ENCODE measurements around the gene FLCN. TPM values are rescaled to one million over a fixed set of nuclear protein-coding genes. Genes with fewer than 3 reads are reported as not detected.

The FLCN gene
- total and polyA plus RNA-seq, 2 experiments from 2014 or later: 12.1 to 36.6 TPM

GRCh38 chr17:17205368-17206123 lies 31.4 kb downstream of the FLCN start:
- no peaks in the 10 kb centered on the region; the same call in 2 of the 3 replicates for H3K4me1 Mint-ChIP-seq
- peak overlapping the region; percentile 68 for H3K4me3 Mint-ChIP-seq
- no peaks in the 10 kb centered on the region for H4K20me1 ChIP-seq (replicated peaks; ENCODE audit: insufficient read depth)
- peak overlapping the region; percentile 38; the same call in 1 of the 2 replicates for H2AFZ ChIP-seq
- H3K9me2 ChIP-seq (ENCODE audit: insufficient read depth): no peaks in the 10 kb centered on the region
- no peaks in the 10 kb centered on the region for H3K36me3 Mint-ChIP-seq (ENCODE audit: low read depth)
- H3K36me3 ChIP-seq (ENCODE audit: insufficient read depth): no peaks in the 10 kb centered on the region
- ATAC-seq (peak; percentile 75), DNase-seq (ENCODE audit: low spot score) (peak; percentile 40)
- TF ChIP-seq CTCF (conservative IDR thresholded peaks at IDR 0.05; ENCODE audit: low read depth in 2 of 2) (no peak), POLR2AphosphoS5 (IDR thresholded peaks at IDR 0.05; ENCODE audit: low read depth) (no peak), STAT1 (IDR thresholded peaks at IDR 0.05; ENCODE audit: unreplicated experiment) (no peak), NANOG (IDR thresholded peaks at IDR 0.05; ENCODE audit: borderline replicate concordance) (no peak), ETS1 (IDR thresholded peaks at IDR 0.05) (no peak), EZH2 (IDR thresholded peaks at IDR 0.05; ENCODE audit: low read depth, unreplicated experiment) (no peak), ZNF114 (CRISPR knock-in tag; IDR thresholded peaks at IDR 0.05) (no peak), JUNB (IDR thresholded peaks at IDR 0.05; ENCODE audit: unreplicated experiment) (no peak), ZNF331 (CRISPR knock-in tag; IDR thresholded peaks at IDR 0.05; ENCODE audit: low read depth) (no peak)
- TF ChIP-seq, protein P1, sequence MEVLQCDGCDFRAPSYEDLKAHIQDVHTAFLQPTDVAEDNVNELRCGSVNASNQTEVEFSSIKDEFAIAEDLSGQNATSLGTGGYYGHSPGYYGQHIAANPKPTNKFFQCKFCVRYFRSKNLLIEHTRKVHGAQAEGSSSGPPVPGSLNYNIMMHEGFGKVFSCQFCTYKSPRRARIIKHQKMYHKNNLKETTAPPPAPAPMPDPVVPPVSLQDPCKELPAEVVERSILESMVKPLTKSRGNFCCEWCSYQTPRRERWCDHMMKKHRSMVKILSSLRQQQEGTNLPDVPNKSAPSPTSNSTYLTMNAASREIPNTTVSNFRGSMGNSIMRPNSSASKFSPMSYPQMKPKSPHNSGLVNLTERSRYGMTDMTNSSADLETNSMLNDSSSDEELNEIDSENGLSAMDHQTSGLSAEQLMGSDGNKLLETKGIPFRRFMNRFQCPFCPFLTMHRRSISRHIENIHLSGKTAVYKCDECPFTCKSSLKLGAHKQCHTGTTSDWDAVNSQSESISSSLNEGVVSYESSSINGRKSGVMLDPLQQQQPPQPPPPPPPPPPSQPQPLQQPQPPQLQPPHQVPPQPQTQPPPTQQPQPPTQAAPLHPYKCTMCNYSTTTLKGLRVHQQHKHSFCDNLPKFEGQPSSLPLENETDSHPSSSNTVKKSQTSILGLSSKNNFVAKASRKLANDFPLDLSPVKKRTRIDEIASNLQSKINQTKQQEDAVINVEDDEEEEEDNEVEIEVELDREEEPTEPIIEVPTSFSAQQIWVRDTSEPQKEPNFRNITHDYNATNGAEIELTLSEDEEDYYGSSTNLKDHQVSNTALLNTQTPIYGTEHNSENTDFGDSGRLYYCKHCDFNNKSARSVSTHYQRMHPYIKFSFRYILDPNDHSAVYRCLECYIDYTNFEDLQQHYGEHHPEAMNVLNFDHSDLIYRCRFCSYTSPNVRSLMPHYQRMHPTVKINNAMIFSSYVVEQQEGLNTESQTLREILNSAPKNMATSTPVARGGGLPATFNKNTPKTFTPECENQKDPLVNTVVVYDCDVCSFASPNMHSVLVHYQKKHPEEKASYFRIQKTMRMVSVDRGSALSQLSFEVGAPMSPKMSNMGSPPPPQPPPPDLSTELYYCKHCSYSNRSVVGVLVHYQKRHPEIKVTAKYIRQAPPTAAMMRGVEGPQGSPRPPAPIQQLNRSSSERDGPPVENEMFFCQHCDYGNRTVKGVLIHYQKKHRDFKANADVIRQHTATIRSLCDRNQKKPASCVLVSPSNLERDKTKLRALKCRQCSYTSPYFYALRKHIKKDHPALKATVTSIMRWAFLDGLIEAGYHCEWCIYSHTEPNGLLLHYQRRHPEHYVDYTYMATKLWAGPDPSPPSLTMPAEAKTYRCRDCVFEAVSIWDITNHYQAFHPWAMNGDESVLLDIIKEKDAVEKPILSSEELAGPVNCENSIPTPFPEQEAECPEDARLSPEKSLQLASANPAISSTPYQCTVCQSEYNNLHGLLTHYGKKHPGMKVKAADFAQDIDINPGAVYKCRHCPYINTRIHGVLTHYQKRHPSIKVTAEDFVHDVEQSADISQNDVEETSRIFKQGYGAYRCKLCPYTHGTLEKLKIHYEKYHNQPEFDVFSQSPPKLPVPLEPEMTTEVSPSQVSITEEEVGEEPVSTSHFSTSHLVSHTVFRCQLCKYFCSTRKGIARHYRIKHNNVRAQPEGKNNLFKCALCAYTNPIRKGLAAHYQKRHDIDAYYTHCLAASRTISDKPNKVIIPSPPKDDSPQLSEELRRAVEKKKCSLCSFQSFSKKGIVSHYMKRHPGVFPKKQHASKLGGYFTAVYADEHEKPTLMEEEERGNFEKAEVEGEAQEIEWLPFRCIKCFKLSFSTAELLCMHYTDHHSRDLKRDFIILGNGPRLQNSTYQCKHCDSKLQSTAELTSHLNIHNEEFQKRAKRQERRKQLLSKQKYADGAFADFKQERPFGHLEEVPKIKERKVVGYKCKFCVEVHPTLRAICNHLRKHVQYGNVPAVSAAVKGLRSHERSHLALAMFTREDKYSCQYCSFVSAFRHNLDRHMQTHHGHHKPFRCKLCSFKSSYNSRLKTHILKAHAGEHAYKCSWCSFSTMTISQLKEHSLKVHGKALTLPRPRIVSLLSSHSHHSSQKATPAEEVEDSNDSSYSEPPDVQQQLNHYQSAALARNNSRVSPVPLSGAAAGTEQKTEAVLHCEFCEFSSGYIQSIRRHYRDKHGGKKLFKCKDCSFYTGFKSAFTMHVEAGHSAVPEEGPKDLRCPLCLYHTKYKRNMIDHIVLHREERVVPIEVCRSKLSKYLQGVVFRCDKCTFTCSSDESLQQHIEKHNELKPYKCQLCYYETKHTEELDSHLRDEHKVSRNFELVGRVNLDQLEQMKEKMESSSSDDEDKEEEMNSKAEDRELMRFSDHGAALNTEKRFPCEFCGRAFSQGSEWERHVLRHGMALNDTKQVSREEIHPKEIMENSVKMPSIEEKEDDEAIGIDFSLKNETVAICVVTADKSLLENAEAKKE (CRISPR knock-in tag; IDR thresholded peaks at IDR 0.05): no peak
- TF ChIP-seq, protein P2, sequence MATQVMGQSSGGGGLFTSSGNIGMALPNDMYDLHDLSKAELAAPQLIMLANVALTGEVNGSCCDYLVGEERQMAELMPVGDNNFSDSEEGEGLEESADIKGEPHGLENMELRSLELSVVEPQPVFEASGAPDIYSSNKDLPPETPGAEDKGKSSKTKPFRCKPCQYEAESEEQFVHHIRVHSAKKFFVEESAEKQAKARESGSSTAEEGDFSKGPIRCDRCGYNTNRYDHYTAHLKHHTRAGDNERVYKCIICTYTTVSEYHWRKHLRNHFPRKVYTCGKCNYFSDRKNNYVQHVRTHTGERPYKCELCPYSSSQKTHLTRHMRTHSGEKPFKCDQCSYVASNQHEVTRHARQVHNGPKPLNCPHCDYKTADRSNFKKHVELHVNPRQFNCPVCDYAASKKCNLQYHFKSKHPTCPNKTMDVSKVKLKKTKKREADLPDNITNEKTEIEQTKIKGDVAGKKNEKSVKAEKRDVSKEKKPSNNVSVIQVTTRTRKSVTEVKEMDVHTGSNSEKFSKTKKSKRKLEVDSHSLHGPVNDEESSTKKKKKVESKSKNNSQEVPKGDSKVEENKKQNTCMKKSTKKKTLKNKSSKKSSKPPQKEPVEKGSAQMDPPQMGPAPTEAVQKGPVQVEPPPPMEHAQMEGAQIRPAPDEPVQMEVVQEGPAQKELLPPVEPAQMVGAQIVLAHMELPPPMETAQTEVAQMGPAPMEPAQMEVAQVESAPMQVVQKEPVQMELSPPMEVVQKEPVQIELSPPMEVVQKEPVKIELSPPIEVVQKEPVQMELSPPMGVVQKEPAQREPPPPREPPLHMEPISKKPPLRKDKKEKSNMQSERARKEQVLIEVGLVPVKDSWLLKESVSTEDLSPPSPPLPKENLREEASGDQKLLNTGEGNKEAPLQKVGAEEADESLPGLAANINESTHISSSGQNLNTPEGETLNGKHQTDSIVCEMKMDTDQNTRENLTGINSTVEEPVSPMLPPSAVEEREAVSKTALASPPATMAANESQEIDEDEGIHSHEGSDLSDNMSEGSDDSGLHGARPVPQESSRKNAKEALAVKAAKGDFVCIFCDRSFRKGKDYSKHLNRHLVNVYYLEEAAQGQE (IDR thresholded peaks at IDR 0.05; ENCODE audit: unreplicated experiment): no peak
- no peak overlapping the region for H3K4me2 ChIP-seq
- no peak overlapping the region for H3K27ac Mint-ChIP-seq
- no peaks in the 10 kb centered on the region for H3K9me3 Mint-ChIP-seq
- no peaks in the 10 kb centered on the region for H3K4me1 ChIP-seq (ENCODE audit: insufficient read depth)
- H3K27ac ChIP-seq (ENCODE audit: low read depth): no peak overlapping the region
- H3F3A ChIP-seq (replicated peaks; ENCODE audit: low read depth): peaks cover 3% of the 10 kb centered on the region; the same call in 1 of the 2 replicates
- H3K4me3 ChIP-seq: no peak overlapping the region
- H3K27me3 Mint-ChIP-seq (ENCODE audit: insufficient read depth, low read depth, poor library complexity): peaks cover 19% of the 10 kb centered on the region
- no peaks in the 10 kb centered on the region for H3K27me3 ChIP-seq (ENCODE audit: insufficient read depth)
- no peaks in the 10 kb centered on the region for H3K79me2 ChIP-seq (replicated peaks; ENCODE audit: insufficient read depth)

Data from GM23338 (cell line).